GM18907 (cell line): ENCODE data around the gene NCKAP5L.
"Not testable (repeated sequence)": the region's sequence is repeated elsewhere in the genome, so short reads cannot be mapped to it uniquely, and the experiment has no call there.

Experiments
- ATAC-seq: cut with Tn5 transposase; IDR thresholded peaks from one replicate; pipeline ENCODE4 v1.9.1; 2021; ENCODE audit warnings: mild to moderate bottlenecking, moderate library complexity; ENCODE audit not compliant: unreplicated experiment

Gene NCKAP5L, protein sequence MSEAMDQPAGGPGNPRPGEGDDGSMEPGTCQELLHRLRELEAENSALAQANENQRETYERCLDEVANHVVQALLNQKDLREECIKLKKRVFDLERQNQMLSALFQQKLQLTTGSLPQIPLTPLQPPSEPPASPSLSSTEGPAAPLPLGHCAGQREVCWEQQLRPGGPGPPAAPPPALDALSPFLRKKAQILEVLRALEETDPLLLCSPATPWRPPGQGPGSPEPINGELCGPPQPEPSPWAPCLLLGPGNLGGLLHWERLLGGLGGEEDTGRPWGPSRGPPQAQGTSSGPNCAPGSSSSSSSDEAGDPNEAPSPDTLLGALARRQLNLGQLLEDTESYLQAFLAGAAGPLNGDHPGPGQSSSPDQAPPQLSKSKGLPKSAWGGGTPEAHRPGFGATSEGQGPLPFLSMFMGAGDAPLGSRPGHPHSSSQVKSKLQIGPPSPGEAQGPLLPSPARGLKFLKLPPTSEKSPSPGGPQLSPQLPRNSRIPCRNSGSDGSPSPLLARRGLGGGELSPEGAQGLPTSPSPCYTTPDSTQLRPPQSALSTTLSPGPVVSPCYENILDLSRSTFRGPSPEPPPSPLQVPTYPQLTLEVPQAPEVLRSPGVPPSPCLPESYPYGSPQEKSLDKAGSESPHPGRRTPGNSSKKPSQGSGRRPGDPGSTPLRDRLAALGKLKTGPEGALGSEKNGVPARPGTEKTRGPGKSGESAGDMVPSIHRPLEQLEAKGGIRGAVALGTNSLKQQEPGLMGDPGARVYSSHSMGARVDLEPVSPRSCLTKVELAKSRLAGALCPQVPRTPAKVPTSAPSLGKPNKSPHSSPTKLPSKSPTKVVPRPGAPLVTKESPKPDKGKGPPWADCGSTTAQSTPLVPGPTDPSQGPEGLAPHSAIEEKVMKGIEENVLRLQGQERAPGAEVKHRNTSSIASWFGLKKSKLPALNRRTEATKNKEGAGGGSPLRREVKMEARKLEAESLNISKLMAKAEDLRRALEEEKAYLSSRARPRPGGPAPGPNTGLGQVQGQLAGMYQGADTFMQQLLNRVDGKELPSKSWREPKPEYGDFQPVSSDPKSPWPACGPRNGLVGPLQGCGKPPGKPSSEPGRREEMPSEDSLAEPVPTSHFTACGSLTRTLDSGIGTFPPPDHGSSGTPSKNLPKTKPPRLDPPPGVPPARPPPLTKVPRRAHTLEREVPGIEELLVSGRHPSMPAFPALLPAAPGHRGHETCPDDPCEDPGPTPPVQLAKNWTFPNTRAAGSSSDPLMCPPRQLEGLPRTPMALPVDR (N-terminal part only)

DNA sequence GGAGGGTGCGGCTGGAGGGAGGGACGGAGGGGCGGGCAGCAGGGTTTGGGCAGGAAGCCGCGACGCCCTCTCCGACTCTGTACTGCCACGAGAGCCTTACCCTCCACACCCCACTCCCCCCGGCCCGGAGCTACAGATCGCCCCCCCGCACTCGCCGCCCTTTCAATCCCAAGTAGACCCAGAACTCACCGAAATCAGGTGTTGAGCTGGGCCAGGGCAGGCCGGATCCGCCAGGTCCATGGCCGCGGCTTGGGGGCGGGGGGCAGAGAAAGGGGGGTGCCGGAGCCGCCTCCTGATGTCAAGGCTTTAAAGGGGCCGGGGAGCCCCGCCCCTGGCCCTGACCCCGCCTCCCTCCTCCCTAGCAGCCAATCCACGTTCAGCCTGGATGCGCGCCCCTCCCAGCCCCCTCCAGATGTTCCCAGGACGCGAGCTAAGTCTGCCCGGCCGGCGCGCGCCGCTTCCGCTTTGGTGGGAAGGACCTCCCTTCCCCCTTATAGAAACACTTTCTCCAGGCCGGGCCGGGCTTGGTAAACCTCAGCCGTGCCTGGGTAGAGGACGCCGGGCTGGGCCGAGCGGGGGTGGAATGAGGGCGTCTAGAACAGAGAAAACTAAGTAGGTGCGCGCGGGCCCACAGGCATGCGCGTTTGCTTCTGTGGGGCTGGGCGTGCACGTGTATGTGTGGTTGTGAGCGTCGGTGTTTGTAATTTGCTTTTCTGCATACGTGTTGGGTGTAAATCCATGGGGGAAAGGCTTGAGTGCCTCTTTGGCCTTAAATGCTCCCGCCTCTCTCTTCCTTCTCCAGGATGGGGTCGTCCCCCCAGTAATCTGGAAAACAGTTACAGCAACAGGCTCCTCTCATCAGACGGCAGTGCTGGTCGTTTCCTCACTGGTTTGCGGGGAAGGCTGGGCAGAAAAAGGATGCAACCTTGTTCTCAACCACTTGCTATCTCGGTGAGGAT is at the start of gene NCKAP5L:
Gene NCKAP5L, minus strand, starts transcription at position 281 of the 959 bp plus-strand sequence. CDS start 24,369 bp downstream, outside the sequence.
- peak; percentile 83 for ATAC-seq

- ATAC-seq: no peak
These were observed 48.9 kb upstream of the NCKAP5L start for GRCh38 chr12:49877066-49877465.

GRCh38 chr12:49876070-49876469 is 47.9 kb upstream of the NCKAP5L start:
- ATAC-seq: no peak

- no peak for ATAC-seq
These were observed 47.0 kb upstream of the NCKAP5L start for GRCh38 chr12:49875115-49875720.

DNA sequence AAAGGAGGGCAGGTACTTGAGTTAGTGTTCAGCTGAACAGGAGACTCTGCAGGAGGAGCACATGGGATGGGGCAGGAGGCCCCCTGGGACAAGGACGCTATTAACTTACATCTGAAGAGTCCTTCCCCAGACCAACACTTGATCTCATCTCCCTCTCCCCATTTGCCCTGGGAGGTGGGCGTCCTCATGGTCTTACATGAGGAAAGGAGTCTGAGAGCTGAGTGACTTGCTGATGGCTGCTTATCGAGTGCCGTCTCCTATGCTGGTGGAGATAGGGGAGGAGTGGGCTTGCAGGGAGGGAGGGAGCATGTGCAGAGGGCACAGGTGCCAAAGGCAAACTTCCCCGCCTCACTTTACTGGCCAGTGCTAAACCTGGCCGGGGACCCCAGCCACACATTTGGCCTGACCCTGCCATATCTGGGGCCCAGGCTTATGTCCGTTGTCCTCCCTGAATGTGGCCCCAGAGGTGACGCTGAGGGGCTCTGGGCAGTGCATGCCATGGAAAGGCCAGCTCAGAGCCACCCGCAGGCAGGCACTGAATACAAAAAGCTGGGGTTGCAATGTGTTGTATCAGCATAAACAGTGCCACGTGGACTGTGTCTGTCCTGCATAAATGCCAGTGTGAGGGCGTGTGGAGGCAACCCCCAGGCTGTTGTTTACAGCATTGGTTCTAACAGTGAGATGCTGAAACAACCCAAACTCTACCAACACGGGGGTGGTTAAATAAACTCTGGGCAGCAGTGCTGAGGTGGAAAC is 46.1 kb upstream of the NCKAP5L start:
- no peak for ATAC-seq

- ATAC-seq: no peak
These were observed 45.2 kb upstream of the NCKAP5L start for GRCh38 chr12:49873361-49873934.

- no peak for ATAC-seq
These were observed 44.6 kb upstream of the NCKAP5L start for GRCh38 chr12:49872781-49873181.

DNA sequence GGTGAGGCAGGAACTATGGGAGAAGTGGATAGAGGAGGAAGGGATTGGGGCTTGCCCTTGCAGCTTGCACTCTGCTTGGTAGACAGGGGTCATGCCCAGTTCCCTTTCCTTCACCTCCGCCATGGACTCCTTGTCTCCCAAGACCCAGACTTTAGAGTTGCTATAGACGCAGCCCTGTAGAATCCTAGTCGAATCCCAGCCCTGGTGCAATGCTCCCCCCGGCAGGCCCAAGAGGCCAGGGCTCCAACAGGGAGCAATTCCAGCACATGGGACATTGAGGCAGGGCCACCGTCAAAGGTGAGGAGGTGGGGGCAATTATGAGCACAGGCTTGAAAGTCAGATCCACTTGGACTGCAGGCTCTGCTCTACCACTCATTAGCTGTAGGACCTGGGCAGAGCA is 44.2 kb upstream of the NCKAP5L start:
- ATAC-seq: no peak

DNA sequence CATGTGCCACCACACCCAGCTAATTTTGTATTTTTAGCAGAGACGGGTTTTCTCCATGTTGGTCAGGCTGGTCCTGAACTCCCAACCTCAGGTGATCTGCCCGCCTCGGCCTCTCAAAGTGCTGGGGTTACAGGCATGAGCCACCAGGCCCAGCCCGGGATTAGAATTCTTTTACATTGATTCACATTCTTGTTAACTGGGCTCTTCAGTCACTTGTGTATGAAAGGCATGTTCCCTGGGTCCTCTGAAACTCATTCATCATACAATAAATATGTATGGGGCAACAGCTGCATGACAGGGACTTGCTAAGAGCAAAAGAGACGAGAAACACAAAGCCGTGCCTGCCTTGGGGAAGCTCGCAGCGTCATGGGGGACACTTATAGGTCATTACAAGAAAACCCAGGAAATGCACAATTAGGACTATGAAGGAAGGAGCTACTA is 43.6 kb upstream of the NCKAP5L start:
- ATAC-seq: not testable (repeated sequence)

DNA sequence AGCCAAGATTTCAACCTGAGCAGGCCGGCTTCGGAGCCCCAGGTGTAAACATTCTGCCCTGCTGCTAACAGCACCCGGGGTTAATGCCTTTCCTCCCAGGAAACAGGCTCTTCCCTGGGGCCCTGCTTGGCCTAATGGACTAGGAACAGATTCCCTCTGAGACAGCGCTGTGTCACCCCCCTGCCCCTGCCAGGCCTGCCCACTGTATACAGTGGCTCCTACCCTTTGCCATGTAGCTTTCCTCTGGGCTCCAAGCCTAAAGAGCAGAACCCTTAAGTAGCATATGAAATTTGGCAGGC is 43.0 kb upstream of the NCKAP5L start:
- no peak for ATAC-seq

GRCh38 chr12:49870501-49871262 is 42.5 kb upstream of the NCKAP5L start:
- ATAC-seq: no peak

GRCh38 chr12:49869816-49870500 is 41.7 kb upstream of the NCKAP5L start:
- ATAC-seq: no peak

- no peak for ATAC-seq
These were observed 41.0 kb upstream of the NCKAP5L start for GRCh38 chr12:49868952-49869815.

- no peak for ATAC-seq
These were observed 40.2 kb upstream of the NCKAP5L start for GRCh38 chr12:49868449-49868848.

GRCh38 chr12:49867570-49868341 is 39.5 kb upstream of the NCKAP5L start:
- no peak for ATAC-seq
